ENCODE data around the gene ITLN2.
"Not testable (repeated sequence)": the region's sequence is repeated elsewhere in the genome, so short reads cannot be mapped to it uniquely, and the experiment has no call there.

The ITLN2 gene

GRCh38 chr1:160904783-160905616, 49.6 kb downstream of the ITLN2 start:
- DNase-seq = no peak

DNA sequence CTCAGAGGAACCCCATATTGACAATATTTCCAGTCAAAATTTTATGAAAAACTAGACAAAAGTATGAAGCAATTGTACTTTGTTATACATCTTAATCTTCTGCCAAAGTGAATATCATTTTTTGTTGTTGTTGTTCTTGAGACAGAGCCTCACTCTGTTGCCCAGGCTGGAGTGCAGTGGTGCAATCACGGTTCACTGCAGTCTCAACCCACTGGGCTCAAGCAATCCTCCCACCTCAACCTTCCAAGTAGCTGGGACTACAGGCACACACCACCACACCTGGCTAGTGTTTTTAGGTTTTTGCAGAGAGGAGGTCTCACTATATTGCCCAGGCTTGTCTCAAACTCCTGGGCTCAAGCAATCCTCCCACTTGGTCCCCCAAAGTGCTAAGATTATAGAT, 52.4 kb downstream of the ITLN2 start:
- DNase-seq = not testable (repeated sequence)

DNA sequence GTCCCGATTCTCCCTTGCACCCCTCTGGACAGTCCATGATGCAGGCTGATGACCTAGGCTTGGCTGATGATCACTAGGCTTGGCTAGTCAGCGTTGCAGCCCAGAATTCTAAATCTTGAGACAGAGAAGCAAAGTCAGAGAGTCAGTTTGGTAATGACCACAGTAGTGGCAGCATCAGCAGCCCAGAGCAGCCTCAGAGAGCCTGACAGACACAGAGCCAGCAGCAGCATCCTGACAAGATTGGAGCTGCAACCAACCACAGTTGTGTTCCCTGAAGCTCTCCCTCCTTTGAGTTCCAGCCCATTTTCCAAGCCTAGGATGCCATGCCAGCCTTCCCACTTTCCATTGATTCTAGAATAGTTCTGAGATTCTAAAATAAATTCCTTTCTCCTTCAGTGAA, 52.8 kb downstream of the ITLN2 start:
- no peak for DNase-seq

GRCh38 chr1:160900683-160901082, 53.9 kb downstream of the ITLN2 start:
- not testable (repeated sequence) for DNase-seq
